Stomach smooth muscle (tissue), 2 donors: ENCODE results near the gene AEBP1.

ENCODE experiments used
- H3K27ac ChIP-seq: one replicate; pipeline ENCODE4 v1.7.0; 2013; ENCODE audit warnings: mild to moderate bottlenecking, low read length, inconsistent platforms
- H3K27me3 ChIP-seq, 2 donors: one replicate each; pipeline ENCODE4 v1.7.0; 2013; ENCODE audit warnings: low read length in 2 of 2; ENCODE audit not compliant: insufficient read depth in 2 of 2, control insufficient read depth in 1 of 2
- H3K36me3 ChIP-seq, 2 donors: one replicate each; pipeline ENCODE4 v1.7.0; 2013; ENCODE audit warnings: low read length in 2 of 2; ENCODE audit not compliant: control insufficient read depth in 2 of 2, insufficient read depth in 2 of 2
- H3K4me1 ChIP-seq: one replicate; pipeline ENCODE4 v1.7.0; 2013; ENCODE audit warnings: low read length; ENCODE audit not compliant: control insufficient read depth, insufficient read depth
- H3K4me3 ChIP-seq, 2 donors: one replicate each; pipeline ENCODE4 v1.7.0; 2013; ENCODE audit warnings: low read length in 2 of 2
- H3K9ac ChIP-seq, 2 donors: one replicate each; pipeline ENCODE4 v1.7.0; 2013; ENCODE audit warnings: low read length in 2 of 2, mild to moderate bottlenecking in 1 of 2
- H3K9me3 ChIP-seq, 2 donors: one replicate each; pipeline ENCODE4 v1.7.0; 2013; ENCODE audit warnings: low read length in 2 of 2; ENCODE audit not compliant: control insufficient read depth in 2 of 2
- donor health status: healthy.
- donor health status: Pancreatic carcinoma.

AEBP1 gene

DNA sequence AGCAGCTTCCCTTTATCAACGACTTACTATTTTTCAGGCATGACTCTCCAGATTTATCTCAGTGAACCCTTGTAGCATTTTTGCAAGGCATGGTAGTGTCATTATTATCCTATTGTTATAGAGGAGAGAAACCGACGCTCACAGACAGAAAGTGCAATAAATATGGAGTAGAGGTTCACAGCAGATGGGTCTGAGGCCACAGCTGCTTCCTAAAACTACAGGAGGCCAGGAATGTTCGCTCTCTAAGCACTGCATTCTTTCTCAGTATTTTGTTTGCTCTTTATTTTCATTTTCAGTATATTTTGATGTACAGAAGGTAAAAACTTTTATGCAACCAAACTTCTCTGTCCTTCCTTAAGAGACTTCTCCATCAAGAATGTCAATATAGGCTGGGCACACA lies 4.5 kb upstream of the AEBP1 start:
- Histone ChIP-seq H3K9ac (no peak overlapping the region), H3K4me3 (no peak overlapping the region), H3K9me3 (no peaks in the 10 kb centered on the region), H3K36me3 (no peaks in the 10 kb centered on the region), H3K4me1 (peaks cover 16% of the 10 kb centered on the region), H3K27ac (no peak overlapping the region), H3K27me3 (peaks cover 0 to 8% of the 10 kb centered on the region in 2 donors)

DNA sequence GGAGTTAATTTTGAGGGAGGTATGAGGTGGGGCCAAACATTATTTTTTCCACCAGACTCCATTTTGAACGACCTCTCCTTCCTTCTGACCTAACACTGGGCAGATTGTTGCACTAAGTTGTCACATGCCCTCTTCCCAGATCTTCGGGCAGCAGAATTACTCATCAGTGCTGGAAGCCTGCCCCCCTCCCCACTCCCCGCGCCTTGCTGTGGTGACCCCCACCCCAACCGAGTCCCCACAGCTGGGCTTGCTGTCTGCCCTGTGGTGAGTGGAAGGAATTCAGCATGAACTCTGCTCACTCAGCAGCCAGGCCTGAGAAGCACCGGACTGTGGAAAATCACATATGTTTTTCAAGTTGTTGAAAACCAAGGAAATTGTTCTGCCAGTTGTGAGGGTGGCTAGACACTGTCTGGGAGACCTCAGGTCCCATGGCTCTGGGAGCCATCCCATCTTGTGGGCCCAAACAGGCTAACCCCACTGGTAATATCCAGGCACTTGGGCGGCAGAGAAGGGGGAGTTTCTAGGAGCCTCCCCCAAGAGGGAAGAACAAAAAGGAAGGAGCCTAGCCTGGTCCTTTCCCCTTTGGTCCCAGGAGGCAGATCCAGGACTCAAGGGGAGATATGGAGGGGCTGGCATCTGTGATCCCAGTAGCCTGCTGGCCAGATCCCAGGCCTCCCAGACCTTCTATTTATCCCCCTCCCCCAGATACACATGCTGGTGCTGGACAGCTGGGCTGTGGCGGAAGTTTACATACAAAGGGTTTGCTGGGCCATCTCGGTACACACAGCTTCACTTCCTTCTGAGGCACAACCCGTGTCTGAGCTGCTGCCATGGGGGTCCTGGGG lies 3.5 kb upstream of the AEBP1 start:
- H3K27me3 ChIP-seq: peaks cover 1 to 13% of the 10 kb centered on the region in 2 donors
- no peak overlapping the region for H3K9ac ChIP-seq
- H3K4me3 ChIP-seq: no peak overlapping the region
- H3K4me1 ChIP-seq: peaks cover 26% of the 10 kb centered on the region
- H3K36me3 ChIP-seq: no peaks in the 10 kb centered on the region
- peak overlapping the region; percentile 24 for H3K27ac ChIP-seq
- no peaks in the 10 kb centered on the region for H3K9me3 ChIP-seq

DNA sequence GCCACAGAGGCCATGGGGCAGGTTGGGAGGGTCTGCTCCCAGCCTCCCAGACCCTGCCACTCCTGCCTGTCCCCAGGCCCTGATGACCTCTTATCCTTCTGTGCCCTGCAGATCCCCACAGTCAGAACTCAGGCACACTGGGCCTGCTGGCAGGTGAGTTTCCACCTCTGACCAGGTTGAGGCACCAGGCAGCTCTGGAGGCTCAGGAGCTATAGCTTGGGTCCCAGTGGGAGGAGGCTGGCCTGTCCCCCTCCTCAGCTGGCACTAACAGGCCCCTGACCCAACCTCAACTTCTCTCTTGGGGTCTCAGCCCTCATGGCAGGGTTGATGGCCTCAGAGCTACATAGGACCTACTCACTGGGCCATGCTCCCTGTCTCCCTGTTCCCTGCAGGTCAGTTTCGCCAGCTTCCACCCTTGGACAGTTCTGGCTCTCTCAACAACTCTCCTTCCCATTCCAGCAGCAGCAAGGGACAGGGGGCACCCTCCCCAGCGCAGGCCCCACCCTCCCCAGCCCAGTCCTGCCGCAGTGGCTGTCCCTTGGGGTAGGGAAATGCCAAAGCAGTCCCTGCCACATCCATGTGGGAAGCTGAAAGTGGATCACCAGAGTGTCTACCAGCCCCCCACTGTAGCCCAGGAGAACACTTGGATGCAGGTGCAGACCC lies 2.7 kb upstream of the AEBP1 start:
- peaks cover 32% of the 10 kb centered on the region for H3K4me1 ChIP-seq
- H3K4me3 ChIP-seq: no peak overlapping the region
- peak overlapping the region; percentile 24 for H3K27ac ChIP-seq
- H3K9ac ChIP-seq: no peak overlapping the region
- no peaks in the 10 kb centered on the region for H3K9me3 ChIP-seq
- H3K36me3 ChIP-seq: no peaks in the 10 kb centered on the region
- H3K27me3 ChIP-seq: peaks cover 2 to 20% of the 10 kb centered on the region in 2 donors

DNA sequence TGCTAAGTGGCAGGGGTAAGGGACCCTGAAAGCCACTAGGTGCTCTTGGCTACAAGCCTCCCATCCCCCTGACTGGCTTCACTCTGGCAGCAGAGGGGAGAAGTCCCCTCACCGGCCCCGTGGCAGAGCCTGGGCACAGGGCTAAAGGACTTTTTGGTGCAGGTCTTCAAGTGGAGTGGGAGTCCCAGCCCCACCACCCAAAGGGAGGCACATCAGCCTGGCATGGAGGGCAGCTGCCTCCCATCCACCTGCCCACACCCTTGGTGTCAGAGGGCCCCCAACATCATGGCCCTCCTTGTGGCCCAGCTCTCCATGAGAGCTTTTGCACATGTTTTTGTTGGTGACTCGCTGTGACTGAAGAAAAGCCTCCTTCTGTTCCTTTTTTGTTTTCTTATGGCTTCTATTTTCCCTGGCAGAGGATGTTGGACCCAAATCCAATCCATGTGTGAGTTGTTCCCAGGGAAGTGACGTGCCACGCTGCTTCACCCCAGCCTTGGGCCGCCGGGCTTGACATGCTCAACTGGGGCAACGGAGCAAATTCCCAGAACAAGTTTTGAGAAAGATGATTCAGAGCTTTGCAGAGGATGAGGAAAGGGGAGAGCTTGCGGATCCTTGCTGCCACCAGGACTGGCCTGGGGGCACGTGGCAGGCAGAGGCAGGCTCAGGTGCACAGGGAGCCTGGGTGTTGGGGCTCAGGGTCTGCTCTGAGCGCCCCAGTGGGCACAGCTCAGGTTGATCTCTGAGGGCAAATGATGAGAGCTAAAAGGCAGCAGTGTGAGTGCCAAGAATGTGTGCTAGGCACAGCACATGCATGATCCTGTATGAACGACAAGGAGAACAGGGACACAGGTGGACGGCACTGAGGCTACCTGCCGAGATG lies 1.9 kb upstream of the AEBP1 start:
- Histone ChIP-seq H3K4me3 (no peak overlapping the region), H3K27ac (no peak overlapping the region), H3K4me1 (peaks cover 37% of the 10 kb centered on the region), H3K9me3 (no peaks in the 10 kb centered on the region), H3K36me3 (no peaks in the 10 kb centered on the region), H3K27me3 (peaks cover 2 to 27% of the 10 kb centered on the region in 2 donors), H3K9ac (no peak overlapping the region)

DNA sequence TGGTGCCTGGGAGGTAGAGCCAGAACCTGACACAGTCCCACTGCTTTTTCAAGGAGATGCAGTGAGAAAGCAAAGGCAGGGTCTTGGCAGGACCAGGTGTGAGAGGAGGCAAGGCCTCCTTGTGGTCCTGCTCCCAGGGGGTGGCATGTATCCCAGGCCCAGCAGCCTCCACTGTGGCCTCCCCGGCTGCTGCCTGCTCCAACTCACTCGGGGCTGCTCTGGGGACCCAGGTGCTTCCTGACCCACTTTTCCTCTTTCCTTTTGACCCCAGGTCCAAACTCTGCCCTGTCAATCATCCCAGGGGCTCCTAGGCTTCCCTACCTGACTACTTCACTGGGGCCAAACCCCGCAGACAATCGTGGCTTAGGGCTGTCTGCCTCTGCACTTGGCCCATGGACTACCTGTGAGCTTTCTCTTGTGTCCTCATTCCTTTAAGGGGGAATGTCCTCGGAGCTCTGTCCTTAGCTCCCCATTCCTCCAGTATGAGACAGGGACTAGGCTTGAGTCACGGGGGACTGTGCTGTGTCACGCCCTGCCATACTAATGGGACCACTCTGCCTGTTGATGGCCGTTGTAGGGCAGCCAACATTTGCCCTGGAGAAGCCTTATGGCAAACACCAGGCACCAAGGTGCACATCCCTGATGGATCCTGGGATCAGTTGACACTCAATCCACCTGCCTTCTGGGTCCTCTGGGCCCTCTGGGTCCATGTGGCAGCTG lies 1.1 kb upstream of the AEBP1 start:
- Histone ChIP-seq H3K4me3 (no peak overlapping the region), H3K27me3 (peaks cover 2 to 28% of the 10 kb centered on the region in 2 donors), H3K27ac (peak overlapping the region; percentile 41), H3K4me1 (peaks cover 37% of the 10 kb centered on the region), H3K36me3 (peaks cover 0 to under 1% of the 10 kb centered on the region in 2 donors), H3K9me3 (no peaks in the 10 kb centered on the region), H3K9ac (peak overlapping the region in 1 of 2 donors; percentile 5)

DNA sequence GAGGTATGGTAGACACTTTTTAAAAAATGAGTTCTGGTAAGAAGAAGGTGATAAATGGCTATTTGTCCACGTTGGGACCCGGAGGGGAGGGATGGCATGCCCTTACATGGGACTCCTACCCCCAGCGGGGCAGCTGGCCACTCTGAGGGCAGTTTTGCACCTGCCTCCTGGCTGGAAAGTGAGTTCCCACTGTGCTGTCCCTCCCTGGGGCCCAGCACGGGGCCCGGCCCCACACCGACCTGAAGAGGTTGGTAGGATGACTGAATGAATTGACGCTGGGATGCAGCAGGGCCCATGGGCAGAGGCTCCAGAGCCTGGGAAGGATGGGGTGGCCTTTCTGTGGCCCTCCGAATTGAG lies 601 bp upstream of the AEBP1 start:
- Histone ChIP-seq H3K36me3 (peaks cover 0 to 3% of the 10 kb centered on the region in 2 donors), H3K27ac (peak overlapping the region; percentile 41), H3K9me3 (no peaks in the 10 kb centered on the region), H3K4me1 (peaks cover 37% of the 10 kb centered on the region), H3K4me3 (no peak overlapping the region), H3K27me3 (peaks cover 2 to 28% of the 10 kb centered on the region in 2 donors), H3K9ac (peak overlapping the region in 1 of 2 donors; percentile 5)

DNA sequence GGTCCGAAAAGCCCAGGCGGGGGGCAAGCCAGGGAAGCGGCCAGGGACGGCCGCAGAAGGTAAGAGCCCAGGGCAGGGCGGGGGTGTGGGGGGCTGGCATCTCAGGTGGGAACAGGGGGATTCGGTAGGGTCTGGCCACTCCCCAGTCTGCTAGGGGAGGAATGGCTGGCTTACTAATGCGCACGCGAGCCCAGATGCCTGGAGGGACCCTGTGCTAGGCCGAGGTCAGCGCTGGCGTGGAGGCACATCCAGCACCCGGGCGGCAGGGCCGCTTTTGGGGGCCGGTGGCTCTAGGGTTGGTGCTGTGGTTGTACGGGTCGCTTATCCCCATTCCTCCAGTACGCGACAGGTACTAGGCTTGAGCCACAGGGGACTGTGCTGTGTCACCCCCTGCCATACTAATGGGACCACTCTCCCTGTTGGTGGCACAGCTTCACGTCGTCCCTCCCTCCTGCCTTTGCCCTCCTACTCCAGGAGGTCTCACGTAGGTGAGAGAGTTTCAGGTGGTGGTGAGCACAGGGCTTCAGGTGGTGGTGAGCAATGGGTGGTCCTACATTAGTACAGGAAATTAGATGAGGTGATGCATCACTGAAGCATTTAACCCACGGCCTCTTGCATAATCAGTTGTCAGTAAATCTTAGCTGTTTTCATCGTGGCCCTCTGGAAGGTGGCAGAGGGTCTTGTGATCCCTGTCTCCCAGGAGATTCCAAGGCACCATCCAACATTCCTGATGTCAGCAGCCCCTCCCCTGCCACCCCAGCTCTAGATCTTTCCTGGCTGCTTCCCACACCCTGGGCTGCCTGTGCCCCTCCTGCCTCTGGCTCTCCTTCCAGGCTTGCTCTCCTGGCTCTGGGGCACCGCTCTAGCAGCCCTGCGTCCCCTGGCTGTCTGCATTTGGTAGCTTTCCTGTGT lies 971 bp downstream of the AEBP1 start:
- H3K9ac ChIP-seq: peak overlapping the region; percentile 51 to 58
- peaks cover 37% of the 10 kb centered on the region for H3K4me1 ChIP-seq
- no peaks in the 10 kb centered on the region for H3K9me3 ChIP-seq
- H3K27me3 ChIP-seq: peaks cover 3 to 32% of the 10 kb centered on the region in 2 donors
- H3K36me3 ChIP-seq: peaks cover 0 to 3% of the 10 kb centered on the region in 2 donors
- H3K4me3 ChIP-seq: peak overlapping the region; percentile 28 to 72
- H3K27ac ChIP-seq: peak overlapping the region; percentile 60

DNA sequence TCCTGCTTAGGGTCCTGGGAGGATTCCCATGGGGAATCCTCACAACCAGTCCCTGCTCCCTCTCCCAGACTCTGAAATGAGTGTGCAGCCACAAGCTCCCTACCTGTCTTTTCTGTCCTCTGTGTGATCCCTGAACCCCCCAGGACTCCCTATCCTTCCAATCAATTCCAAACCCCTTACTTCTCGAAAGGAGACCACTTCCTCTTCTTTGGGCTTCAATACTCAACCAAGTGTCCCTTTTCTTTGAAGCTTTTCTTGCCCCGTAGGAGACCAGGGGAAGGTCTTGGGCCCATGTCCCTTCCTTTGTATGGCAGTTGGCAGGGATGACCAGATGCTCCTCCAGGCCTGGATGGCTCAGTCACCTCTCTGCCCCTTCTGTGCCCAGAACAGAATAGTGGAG lies 1.7 kb downstream of the AEBP1 start:
- peaks cover 4 to 37% of the 10 kb centered on the region in 2 donors for H3K27me3 ChIP-seq
- H3K27ac ChIP-seq: peak overlapping the region; percentile 60
- peaks cover 0 to 5% of the 10 kb centered on the region in 2 donors for H3K36me3 ChIP-seq
- peak overlapping the region in 1 of 2 donors; percentile 72 for H3K4me3 ChIP-seq
- no peaks in the 10 kb centered on the region for H3K9me3 ChIP-seq
- H3K4me1 ChIP-seq: peaks cover 37% of the 10 kb centered on the region
- H3K9ac ChIP-seq: peak overlapping the region; percentile 44 to 51

DNA sequence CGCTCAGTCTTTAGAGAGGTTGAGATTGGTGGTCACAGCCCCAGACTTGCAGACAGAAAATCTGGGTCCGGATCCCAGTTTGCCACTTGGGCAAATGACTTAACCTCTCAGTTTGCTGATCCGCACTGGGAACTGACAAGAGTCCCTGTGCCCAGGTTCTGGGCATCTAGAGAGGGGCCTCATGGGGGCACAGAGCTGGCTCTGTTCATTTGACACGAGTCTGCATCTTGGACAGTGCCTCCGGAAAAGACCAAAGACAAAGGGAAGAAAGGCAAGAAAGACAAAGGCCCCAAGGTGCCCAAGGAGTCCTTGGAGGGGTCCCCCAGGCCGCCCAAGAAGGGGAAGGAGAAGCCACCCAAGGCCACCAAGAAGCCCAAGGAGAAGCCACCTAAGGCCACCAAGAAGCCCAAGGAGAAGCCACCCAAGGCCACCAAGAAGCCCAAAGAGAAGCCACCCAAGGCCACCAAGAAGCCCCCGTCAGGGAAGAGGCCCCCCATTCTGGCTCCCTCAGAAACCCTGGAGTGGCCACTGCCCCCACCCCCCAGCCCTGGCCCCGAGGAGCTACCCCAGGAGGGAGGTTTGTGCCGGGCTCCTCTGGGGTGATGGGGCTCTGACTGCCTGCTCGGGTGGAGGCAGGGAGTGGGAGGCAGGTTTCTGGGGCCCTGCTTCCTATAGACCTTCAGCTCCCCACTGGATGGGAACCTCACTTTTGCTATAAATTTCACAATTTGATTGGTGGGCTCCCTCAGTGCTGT lies 2.3 kb downstream of the AEBP1 start:
- Histone ChIP-seq H3K9me3 (no peaks in the 10 kb centered on the region), H3K36me3 (peaks cover 0 to 7% of the 10 kb centered on the region in 2 donors), H3K27me3 (peaks cover 4 to 42% of the 10 kb centered on the region in 2 donors), H3K4me1 (peaks cover 37% of the 10 kb centered on the region), H3K9ac (peak overlapping the region in 1 of 2 donors; percentile 44), H3K4me3 (no peak overlapping the region), H3K27ac (peak overlapping the region; percentile 11)
